GM12872 (cell line): ENCODE results near the gene NUP93.

Experiments
- TF ChIP-seq, protein P1 (sequence below): IDR thresholded peaks from 3 replicates; pipeline ENCODE4 v1.5.1; 2011; ENCODE audit warnings: low read depth, mild to moderate bottlenecking, low read length, moderate library complexity; ENCODE audit not compliant: insufficient read depth

The NUP93 gene

GRCh38 chr16:56872863-56873391 lies 143.0 kb downstream of the NUP93 start:
- TF ChIP-seq, protein P1, sequence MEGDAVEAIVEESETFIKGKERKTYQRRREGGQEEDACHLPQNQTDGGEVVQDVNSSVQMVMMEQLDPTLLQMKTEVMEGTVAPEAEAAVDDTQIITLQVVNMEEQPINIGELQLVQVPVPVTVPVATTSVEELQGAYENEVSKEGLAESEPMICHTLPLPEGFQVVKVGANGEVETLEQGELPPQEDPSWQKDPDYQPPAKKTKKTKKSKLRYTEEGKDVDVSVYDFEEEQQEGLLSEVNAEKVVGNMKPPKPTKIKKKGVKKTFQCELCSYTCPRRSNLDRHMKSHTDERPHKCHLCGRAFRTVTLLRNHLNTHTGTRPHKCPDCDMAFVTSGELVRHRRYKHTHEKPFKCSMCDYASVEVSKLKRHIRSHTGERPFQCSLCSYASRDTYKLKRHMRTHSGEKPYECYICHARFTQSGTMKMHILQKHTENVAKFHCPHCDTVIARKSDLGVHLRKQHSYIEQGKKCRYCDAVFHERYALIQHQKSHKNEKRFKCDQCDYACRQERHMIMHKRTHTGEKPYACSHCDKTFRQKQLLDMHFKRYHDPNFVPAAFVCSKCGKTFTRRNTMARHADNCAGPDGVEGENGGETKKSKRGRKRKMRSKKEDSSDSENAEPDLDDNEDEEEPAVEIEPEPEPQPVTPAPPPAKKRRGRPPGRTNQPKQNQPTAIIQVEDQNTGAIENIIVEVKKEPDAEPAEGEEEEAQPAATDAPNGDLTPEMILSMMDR = no peak

- TF ChIP-seq, protein P1 = no peak
These were observed 144.9 kb downstream of the NUP93 start for GRCh38 chr16:56874800-56875199.

- TF ChIP-seq, protein P1 = no peak
These were observed 146.1 kb downstream of the NUP93 start for GRCh38 chr16:56876048-56876447.

DNA sequence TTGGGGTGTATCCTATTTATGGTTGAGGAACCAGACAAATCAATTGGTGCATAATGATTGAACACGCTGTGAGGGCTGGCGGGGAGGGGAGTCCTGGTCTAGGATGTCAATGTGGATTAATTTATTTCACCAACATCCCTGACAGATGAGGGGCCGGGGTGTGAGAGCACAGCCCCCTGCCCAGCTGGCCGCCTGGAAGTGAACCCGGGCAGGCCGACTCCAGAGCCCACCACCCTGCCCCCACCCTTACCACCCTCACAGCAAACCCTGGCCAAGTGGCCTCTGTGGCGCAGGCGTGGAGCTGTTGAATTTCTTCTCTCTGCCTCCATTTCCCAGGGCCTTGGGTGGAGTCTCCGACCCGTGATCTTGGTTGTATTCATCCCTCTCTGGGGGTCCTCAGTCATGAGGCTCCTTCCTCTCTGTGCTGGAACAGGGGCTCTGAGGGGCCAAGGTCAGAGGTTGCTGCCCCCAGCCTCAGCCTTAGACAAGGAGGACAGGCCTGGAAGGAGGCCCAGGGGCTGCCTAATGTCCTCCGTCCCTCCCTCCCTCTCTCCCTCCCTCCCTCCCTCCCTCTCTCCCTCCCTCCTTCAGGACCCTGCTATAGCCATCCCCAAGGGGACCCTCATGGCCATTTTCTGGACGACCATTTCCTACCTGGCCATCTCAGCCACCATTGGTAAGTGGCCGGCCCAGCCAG lies 147.7 kb downstream of the NUP93 start:
- TF ChIP-seq, protein P1 = no peak

GRCh38 chr16:56878282-56878854 lies 148.4 kb downstream of the NUP93 start:
- TF ChIP-seq, protein P1 = no peak

DNA sequence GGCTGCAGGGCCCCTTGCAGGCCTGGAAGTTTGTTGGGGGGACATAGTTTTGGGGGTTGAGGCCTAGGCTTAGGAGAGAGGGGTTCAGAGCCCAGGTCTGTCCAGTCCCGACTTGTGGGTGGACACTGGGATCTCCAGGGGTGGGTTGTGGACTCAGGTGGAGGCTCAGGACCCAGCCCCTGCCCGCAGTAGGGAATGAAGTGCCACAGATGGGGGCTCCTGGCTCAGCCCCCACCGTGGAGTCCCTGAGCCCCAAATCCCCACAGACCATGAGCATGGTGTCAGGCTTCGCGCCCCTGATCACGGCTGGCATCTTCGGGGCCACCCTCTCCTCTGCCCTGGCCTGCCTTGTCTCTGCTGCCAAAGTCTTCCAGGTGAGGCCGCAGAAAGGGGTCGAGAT lies 149.3 kb downstream of the NUP93 start:
- TF ChIP-seq, protein P1 = no peak

- TF ChIP-seq, protein P1 = no peak
These were observed 150.2 kb downstream of the NUP93 start for GRCh38 chr16:56880176-56880575.
